Spleen (tissue), 11 donors: ENCODE results near the gene ZNF747. TPM values are rescaled to one million over a fixed set of nuclear protein-coding genes. Genes with fewer than 3 reads are reported as not detected.

ENCODE experiments used
- DNase-seq: peaks from one replicate; pipeline ENCODE4 v3.0.0-alpha.2; 2020
- H3K27ac ChIP-seq, 8 donors: fragments of 200-600 bp; sonication (generic) in 7 of 8; 1 replicate in 4 of 8; 2 replicates in 4 of 8; pipeline versions ENCODE4 v1.5.0 to v1.8.0; 2016 to 2021; ENCODE audit warnings: inconsistent platforms in 4 of 8, mild to moderate bottlenecking in 4 of 8, moderate library complexity in 1 of 8
- H3K27me3 ChIP-seq, 7 donors: fragments of 200-600 bp; sonication (generic) in 6 of 7; replicated peaks in 1 of 7; 1 replicate in 4 of 7; 2 replicates in 3 of 7; pipeline versions ENCODE4 v1.5.0 to v1.8.0; 2016 to 2021; ENCODE audit warnings: inconsistent platforms in 3 of 7, mild to moderate bottlenecking in 1 of 7
- H3K36me3 ChIP-seq, 6 donors: fragments of 200-600 bp; sonication (generic) in 5 of 6; 1 replicate in 4 of 6; 2 replicates in 2 of 6; pipeline versions ENCODE4 v1.5.0 to v1.8.0; 2016 to 2021; ENCODE audit warnings: inconsistent platforms in 2 of 6
- H3K4me1 ChIP-seq, 6 donors: fragments of 200-600 bp; sonication (generic) in 5 of 6; 1 replicate in 3 of 6; 2 replicates in 3 of 6; pipeline versions ENCODE4 v1.5.0 to v1.8.0; 2016 to 2021; ENCODE audit warnings: inconsistent platforms in 3 of 6
- H3K4me3 ChIP-seq, 8 donors: fragments of 200-600 bp; sonication (generic) in 7 of 8; 1 replicate in 4 of 8; 2 replicates in 4 of 8; pipeline versions ENCODE4 v1.5.0 to v1.8.0; 2016 to 2021; ENCODE audit warnings: inconsistent platforms in 4 of 8, mild to moderate bottlenecking in 4 of 8, moderate library complexity in 2 of 8
- H3K9me3 ChIP-seq, 8 donors: fragments of 200-600 bp; sonication (generic) in 7 of 8; 1 replicate in 4 of 8; 2 replicates in 4 of 8; pipeline versions ENCODE4 v1.5.0 to v1.8.0; 2016 to 2021; ENCODE audit warnings: inconsistent platforms in 4 of 8
- POLR2A ChIP-seq, 3 donors: fragments of 450-650 bp; IDR thresholded peaks; one replicate each; pipeline ENCODE4 v1.5.1; 2017; ENCODE audit warnings: antibody characterized with exemption in 3 of 3, mild to moderate bottlenecking in 1 of 3
- POLR2AphosphoS5 ChIP-seq, 3 donors: sonication (generic); formaldehyde crosslinking; IDR thresholded peaks; one replicate each; pipeline ENCODE4 v1.5.1; 2017; ENCODE audit warnings: antibody characterized with exemption in 3 of 3
- WGBS, 5 donors: extraction: QIAGEN DNeasy Blood & Tissue Kit in 3 of 5; methylation state at CpG; one replicate each; pipeline versions ENCODE4 v1.1.5 to v1.1.7; 2013 to 2018; 5-methylcytosine and 5-hydroxymethylcytosine counted together
- intact Hi-C: fragments of 100-400 bp; cut with DNase I; formaldehyde crosslinking; loops from one replicate; pipeline ENCODE4 v1.15.0; 2023; ENCODE audit warnings: low total_unique reads
- polyA plus RNA-seq, 3 donors: library from polyadenylated mRNA; stranded (reverse); fragments of 200-250 nt; gene quantifications; one replicate each; pipeline ENCODE4 v1.2.1, GENCODE V29; 2013
- total RNA-seq, 7 donors: library from RNA; depleted of rRNA in 3 of 7; stranded (reverse); fragments of >200 nt in 3 of 7; fragmentation: NEBNext Ultra II Directional in 4 of 7; extraction: Animal tissue kit (Norgen Biotek cat#: 25700) in 4 of 7; gene quantifications; one replicate each; pipeline versions ENCODE4 v1.1.0 to v1.2.1, GENCODE V29; 2016 to 2021
- TF ChIP-seq, protein P1 (sequence below), 11 experiments: fragments of 200-600 bp in 7 of 11; fragments of 450-650 bp in 4 of 11; sonication (generic) in 4 of 11; IDR thresholded peaks in 8 of 11; conservative IDR thresholded peaks in 3 of 11; 1 replicate in 7 of 11; 2 replicates in 4 of 11; pipeline versions ENCODE4 v1.4.0 to v1.8.0; 2016 to 2021; ENCODE audit warnings: antibody characterized with exemption in 11 of 11, inconsistent platforms in 4 of 11, mild to moderate bottlenecking in 1 of 11
- donor health status: healthy with polysubstance abuse.
- donor health status: DM: no; HTN: no; CAD: no; lungs with moderate emphysema.
- donor health status: DM: no; HTN: no; CAD: no.
- donor health status: Bipolar disorder and iron deficiency.
- donor health status: healthy.
- donor health status: DM: no; HTN: no; CAD: no.
- donor health status: DM: yes; HTN: yes; CAD: no.

The ZNF747 gene
- total and polyA plus RNA-seq, 10 donors, result 5.9 to 16.1 (median 10.9) TPM

DNA sequence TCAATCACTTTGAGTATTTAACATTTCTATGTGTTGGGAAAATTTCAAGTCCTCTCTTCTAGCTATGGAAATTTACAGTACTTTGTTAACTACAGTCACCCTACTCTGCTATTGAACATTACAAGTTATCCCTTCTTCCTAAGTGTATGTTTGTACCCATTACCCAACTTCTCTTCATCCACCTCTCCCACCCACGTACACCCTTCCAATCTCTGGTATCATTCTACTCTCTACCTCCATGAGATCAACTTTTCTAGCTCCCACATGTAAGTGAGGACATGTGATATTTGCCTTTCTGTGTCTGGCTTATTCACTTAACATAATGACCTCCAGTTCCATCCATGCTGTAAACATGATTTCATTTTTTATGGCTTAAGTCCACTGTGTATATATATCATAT lies 40.0 kb upstream of the ZNF747 start:
- intact Hi-C loops, result no loop called here
- no peak overlapping the region for H3K4me3 ChIP-seq
- peaks cover 15 to 35% (median 24%) of the 10 kb centered on the region in 6 donors for H3K4me1 ChIP-seq
- DNase-seq, result no peak
- no peak overlapping the region for H3K27ac ChIP-seq
- no peak for TF ChIP-seq POLR2AphosphoS5 (IDR thresholded peaks at IDR 0.05)
- TF ChIP-seq, protein P1, sequence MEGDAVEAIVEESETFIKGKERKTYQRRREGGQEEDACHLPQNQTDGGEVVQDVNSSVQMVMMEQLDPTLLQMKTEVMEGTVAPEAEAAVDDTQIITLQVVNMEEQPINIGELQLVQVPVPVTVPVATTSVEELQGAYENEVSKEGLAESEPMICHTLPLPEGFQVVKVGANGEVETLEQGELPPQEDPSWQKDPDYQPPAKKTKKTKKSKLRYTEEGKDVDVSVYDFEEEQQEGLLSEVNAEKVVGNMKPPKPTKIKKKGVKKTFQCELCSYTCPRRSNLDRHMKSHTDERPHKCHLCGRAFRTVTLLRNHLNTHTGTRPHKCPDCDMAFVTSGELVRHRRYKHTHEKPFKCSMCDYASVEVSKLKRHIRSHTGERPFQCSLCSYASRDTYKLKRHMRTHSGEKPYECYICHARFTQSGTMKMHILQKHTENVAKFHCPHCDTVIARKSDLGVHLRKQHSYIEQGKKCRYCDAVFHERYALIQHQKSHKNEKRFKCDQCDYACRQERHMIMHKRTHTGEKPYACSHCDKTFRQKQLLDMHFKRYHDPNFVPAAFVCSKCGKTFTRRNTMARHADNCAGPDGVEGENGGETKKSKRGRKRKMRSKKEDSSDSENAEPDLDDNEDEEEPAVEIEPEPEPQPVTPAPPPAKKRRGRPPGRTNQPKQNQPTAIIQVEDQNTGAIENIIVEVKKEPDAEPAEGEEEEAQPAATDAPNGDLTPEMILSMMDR (IDR thresholded peaks at IDR 0.05 in 8 of 11, conservative IDR thresholded peaks at IDR 0.05 in 3 of 11), result no peak
- no peak for TF ChIP-seq POLR2A (IDR thresholded peaks at IDR 0.05)
- H3K9me3 ChIP-seq, result no peaks in the 10 kb centered on the region
- no peaks in the 10 kb centered on the region for H3K27me3 ChIP-seq
- peaks cover 0 to 44% (median 4%) of the 10 kb centered on the region in 6 donors for H3K36me3 ChIP-seq
- WGBS, 5 donors, result 85 to 96% (median 94%) methylated on average over 1 of the region's 1 CpG

DNA sequence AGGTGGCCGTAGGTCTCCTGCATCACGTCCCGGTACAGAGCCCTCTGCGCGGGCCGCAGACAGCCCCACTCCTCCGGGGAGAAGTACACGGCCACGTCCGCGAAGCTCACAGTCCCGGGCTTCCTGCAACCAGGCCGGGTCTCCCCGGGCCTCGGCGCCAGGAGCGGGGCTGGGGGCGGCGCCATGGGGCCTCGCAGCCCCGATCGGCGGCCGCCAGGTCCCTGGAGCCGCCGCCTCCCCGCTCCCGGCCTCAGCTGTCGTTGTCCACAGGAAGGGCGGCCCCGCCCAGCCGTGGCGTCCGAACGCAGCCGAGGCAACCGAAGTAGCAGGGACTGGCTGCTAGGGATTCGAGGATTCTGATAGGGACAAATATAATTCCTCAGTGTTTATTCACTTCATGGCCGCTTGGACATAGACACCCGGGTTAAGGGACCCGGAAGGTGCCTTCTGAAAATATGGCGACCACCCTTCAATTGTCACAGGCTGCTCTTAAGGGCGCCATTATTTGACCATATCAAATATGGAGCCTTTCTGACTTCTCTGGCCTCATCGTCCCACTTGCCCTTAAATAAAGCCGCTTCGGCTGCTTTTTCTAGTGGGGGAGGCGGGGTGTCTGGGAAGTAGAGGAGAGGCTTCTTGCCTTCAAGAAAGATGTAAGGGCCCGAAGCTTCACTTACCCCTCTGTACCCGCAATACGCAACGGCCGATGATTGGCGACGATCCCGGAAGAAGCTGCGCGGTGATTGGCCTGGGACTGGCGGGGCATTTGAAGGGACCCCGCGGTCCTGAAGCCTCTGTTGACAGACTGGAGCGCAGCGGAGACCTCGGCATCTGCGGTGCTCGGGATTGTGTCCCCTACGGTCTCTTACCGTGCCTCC lies 37.0 kb upstream of the ZNF747 start, which contains the start of gene ZNF688:
Gene ZNF688 (minus strand): TSS at position 270 of the 878 bp plus-strand sequence. CDS start 85 bp downstream, at position 185.
- Histone ChIP-seq H3K9me3 (no peaks in the 10 kb centered on the region), H3K27ac (peak within 1 kb of the TSS; percentile 93 to 100 (median 98)), H3K4me3 (peak within 1 kb of the TSS; percentile 43 to 76 (median 60)), H3K4me1 (peaks cover 26 to 62% (median 47%) of the 10 kb centered on the region in 6 donors), H3K36me3 (peaks cover 0 to 15% (median 2%) of the 10 kb centered on the region in 6 donors), H3K27me3 (no peaks in the 10 kb centered on the region)
- 0 to 2% (median 0%) methylated on average over 22 to 67 of the region's 67 CpGs for WGBS, 5 donors
- intact Hi-C loops, result no loop called here
- peak; percentile 97 for DNase-seq
- TF ChIP-seq, protein P1 (IDR thresholded peaks at IDR 0.05 in 8 of 11, conservative IDR thresholded peaks at IDR 0.05 in 3 of 11), result peak in 2 of 11 experiments; percentile 14 to 25
- peak in 2 of 3 donors; percentile 28 to 67 for TF ChIP-seq POLR2A (IDR thresholded peaks at IDR 0.05)
- peak; percentile 79 to 87 (median 84) for TF ChIP-seq POLR2AphosphoS5 (IDR thresholded peaks at IDR 0.05)

DNA sequence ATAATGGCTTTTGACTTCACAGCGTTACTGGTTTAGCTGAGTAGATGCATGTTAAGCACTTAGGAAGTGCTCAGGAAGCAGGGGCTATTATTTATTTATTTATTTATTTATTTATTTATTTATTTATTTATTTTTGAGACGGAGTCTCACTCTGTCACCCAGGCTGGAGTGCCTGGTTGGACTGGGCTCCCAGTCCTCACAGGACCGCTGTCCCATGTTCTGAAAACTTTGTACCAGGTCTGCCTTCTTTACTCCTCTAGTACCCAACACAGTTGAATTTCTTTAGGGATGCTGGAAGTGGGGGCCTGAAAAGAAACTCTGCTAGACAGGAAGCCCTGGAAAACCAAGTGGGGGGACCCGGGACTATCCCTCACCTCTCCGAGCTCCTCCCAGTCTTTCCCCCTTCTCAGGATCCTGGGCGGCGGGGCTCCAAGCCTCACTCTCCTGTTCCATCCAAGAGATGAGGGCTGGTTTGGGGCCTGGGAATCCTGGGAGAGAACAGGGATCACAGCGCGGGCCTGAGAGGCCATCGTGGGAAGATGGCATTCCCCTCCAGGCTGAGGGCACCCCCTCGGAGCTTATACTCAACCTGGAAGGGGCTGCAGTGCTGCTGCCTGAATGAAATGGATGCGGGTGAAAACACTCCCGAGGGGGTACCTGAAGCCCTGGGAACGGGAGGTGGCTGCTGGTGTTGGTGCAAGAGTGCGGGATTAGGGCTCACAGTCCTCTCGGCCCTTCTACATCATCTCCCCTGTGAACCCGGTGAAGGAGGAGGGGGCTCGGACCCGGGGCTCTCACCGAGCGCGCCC lies 36.2 kb upstream of the ZNF747 start:
- Histone ChIP-seq H3K27me3 (no peaks in the 10 kb centered on the region), H3K36me3 (peaks cover 0 to 6% (median 2%) of the 10 kb centered on the region in 6 donors), H3K27ac (peak overlapping the region; percentile 93 to 100 (median 98)), H3K9me3 (no peaks in the 10 kb centered on the region), H3K4me1 (peaks cover 26 to 62% (median 47%) of the 10 kb centered on the region in 6 donors), H3K4me3 (peak overlapping the region; percentile 43 to 76 (median 60))
- intact Hi-C loops, result no loop called here
- peak; percentile 79 for DNase-seq
- 11 to 16% (median 12%) methylated on average over 14 to 22 of the region's 22 CpGs for WGBS, 5 donors
- TF ChIP-seq, protein P1 (IDR thresholded peaks at IDR 0.05 in 8 of 11, conservative IDR thresholded peaks at IDR 0.05 in 3 of 11), result no peak
